GM18502 (cell line): Measurements from ENCODE around the gene C1GALT1C1L.
"Not testable (repeated sequence)": the region's sequence is repeated elsewhere in the genome, so short reads cannot be mapped to it uniquely, and the experiment has no call there.

Experiments
- ATAC-seq: cut with Tn5 transposase; IDR thresholded peaks from one replicate; pipeline ENCODE4 v1.9.1; 2021; ENCODE audit warnings: mild to moderate bottlenecking; ENCODE audit not compliant: unreplicated experiment, poor library complexity

Gene C1GALT1C1L

DNA sequence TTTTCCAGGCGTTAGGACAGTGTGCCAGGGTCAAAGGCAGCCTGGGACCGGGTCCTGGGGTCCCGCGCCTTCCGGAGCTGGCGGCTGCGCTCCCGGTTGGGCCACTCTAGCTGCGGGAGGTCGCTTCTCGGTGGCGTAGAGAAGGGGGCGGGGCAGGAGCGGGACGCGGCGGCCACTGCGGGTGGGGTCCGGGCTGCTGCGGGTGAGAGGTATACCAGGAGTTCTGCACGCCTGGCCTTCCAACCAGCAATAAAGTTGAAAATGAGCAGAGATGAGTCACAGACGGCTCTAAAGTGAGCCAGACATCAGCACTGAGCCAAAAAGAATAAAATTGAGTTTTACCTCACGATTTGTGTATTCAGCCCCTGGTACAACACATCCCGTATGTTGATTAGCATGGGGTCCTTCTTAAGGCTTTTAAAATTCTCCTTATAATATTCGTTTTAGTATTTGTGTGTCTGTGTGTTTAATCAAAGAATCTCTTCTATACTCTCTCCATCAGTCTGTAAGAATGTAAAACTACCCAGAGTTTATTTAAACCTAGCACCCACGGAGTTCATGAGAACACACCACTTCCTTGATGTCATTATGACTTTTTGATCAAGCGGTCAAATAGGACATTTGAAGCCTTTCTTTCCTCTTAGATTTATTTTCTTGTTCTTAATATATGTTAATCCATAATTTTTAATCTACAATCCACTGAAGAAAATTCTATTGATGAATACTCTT, at the start of gene C1GALT1C1L:
C1GALT1C1L (minus strand) TSS at position 108 of the 729 bp plus-strand sequence; CDS start at position 1, 107 bp downstream.
- ATAC-seq: no peak

DNA sequence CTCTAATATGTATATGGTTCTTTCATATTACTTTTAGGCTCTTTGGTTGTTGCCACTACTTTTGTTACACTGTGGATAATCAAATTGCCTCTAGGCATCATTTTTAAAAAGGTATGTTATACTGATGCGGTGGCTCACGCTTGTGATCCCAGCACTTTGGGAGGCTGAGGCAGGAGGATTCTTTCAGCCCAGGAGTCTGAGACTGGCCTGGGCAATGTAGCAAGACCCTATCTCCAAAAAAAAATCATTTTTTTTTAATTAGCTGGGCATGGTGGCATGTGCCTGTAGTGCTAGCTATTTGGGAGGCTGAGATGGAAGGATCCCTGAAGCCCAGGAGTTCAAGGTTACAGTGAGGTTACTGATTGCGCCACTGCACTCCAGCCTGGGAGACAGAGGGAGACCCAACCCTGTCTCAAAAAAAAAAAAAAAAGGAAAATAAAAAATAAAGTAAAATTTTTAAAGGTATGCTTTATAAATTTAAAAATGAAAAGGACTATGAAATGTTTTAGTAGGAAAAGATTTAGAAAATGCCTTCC, 49.5 kb upstream of the C1GALT1C1L start:
- no peak for ATAC-seq

DNA sequence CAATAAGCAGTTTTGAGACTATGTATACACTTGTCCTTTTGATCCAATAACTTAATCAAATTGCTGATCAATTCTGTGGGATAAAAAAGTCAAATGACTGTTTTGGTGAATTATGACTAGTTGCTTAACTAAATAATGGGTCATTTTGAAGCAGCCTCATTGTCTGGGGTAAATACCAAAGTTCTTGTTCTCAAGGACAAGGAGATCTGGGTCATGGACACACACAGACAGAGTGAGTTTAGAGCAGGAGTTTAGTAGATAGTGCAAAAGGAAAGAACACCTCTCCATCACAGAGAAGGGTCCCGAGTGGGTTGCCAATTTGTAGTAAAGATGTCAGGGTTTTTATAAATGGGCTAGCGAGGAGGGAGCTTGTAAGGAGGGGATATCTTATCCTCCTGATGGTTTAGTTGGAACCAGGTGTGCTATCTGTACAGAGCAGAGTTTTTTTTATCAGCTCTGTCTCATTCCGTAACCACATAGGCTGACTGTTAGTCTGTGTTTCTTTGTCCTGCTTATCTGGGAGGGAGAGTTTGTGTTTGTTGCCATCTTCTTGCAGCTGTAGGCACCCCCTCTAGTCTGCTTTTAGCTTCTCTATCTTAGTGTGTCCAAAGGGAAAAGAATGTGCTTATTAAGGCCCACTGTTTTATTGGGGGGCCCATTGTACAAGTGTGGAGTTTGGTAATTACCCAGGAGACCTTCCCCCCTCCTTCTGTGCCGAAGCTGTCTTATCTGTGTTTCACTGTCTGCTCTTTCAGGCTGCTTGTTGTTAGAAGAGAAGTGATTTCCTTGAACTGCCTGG, 48.7 kb upstream of the C1GALT1C1L start:
- no peak for ATAC-seq

DNA sequence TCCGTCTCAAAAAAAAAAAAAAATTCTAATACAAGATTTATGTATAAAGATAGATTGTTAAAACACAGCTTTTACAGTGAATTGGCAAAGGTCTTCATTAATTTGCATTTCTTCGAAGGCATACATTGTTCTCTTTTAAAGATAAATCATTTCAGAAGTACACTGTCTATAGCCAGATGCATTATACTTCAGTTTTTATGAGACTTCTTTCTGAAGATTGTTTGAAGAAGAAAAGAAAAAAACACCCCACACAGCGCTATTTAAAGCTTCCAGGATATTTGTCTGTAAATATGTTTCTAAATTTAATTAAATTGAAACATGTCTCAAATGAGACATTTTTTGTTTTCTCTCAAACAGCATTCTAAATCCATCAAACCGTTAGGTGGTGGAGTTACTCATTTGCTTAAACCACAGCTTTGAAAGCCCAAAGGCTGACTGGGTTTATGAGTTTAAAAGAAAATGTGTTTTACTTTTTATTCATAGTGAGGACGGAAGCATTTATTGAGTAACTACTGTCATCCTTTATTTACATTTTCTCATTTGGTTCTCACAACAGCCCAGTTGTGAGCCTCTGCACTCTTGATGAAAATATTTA, 42.4 kb upstream of the C1GALT1C1L start:
- no peak for ATAC-seq

DNA sequence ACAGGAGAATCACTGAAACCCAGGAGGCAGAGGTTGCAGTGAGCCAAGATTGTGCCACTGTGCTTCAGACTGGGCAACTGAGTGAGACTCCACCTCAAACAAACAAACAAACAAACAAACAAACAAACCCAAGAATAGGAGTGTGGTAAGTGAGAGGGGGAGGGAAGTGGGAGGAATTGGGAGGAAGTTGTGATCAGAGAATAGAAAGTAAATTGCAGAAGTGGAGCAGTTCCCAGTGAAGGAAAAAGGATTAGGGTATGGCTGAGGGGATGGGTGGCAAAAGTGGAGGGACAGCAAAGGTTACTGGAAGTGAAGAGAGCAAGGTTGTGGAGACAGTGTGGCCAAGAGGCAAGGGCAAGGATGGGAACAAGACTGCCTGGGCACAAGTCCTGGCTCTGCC, 41.1 kb upstream of the C1GALT1C1L start:
- ATAC-seq: no peak

DNA sequence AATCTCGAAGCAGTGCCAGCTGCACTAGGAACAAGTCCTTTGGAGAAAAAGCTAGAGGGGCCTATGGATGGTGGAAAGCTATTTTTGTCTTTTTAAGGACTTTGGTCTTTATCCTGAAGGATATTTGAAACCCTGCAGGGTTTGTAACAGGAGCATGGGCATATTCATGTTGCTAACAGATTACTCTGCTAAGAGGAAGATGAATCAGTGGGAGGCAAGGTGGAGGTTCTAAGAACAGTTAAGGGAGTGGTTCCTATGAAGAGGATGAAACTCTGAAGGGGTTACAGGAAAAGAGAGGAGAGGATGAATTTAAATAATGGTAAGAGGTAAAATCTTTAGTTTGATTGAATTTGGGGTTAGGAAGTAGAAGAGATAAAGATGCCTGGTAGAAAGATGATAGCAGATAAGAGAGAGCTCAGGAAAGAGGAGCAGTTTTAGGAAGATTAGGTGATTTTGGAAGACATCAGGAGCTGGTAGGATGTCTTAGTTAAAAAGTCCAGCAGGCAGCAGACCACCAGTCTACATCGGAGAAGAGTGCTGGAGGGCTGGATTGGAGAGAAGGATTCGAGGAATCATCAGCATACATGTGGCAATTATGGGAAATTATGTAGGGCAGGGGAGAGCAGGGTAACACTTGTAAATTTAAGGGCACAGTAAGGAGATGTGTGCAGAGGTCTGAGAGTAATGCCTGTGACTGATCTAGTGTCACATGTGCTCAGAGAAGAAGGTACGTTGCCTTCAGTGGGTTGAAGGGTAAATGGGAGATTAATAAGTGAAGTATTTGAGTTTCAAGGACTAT, 39.3 kb upstream of the C1GALT1C1L start:
- ATAC-seq: no peak

DNA sequence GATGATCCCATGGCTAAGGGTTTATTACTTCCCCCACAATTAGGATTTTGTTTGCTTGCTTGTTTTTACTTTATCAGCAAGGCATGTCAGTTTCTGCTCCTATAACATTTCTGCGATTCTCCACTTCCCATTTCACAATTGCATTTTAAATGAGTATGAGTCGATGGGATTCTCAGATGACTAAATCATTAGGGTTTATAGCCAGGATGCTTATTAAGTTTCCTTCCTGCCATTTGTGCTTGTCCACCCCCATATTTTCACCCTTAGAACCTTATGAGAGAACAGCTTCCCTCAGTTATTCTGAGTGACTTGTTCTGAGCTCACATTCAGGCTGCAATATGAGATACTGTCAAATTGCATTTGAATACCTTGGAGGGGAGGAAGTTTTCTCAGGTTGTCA, 37.9 kb upstream of the C1GALT1C1L start:
- no peak for ATAC-seq

DNA sequence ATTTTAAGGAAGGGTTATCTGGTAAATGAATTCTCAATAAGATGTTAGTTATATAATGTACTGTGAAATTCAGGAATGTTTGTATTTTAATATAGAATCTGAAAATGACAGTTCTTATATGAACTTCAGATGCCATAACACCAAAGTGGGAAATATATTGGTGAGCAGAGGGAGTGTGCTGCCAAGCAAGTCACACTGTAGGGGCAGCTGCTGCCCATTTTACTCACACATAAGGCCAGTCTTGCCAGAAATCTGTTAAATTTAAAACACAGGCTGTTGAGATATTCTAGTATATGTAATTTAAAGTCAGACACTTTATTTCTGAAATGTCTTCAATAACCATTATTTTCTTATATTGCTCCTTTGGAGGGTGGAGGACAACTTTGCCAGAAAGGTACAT, 34.6 kb upstream of the C1GALT1C1L start:
- ATAC-seq: no peak

DNA sequence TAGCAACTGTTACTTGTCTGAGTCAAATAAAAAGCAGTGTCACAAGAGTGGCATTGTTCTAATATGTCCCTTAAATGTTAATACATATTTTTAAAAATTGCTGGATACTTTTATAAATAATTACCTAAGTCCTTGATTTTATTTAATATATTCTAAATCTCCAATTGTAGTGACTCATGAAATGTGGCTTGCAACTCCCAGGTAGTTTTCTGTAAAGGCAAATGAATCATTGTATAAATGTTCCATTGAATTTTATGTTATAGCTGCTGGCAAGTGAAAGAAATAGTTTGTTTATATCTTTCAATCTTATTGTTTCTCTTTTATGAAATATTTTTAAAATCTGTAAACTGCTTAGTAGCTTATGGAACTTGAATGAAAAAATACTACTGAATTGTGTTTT, 32.7 kb upstream of the C1GALT1C1L start:
- no peak for ATAC-seq

DNA sequence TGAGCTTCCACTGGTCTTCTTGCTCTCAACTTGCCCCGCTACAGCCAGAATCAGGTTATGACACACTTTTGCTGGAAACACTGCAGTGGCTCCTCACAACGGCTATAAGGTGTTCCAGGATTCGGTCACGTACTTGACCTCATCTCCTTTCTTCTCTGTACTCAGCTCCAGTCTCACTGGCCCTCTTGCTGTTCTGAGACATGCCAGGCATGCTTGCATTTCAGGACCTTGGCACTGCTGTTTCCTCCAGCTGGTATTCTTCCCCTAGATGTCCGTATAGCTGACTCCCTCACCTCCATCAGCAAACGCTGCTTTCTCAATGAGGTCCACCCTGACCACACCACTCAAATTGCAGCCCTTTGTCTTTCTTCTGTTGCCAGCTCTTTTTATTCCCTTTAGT, 31.9 kb upstream of the C1GALT1C1L start:
- ATAC-seq: no peak

DNA sequence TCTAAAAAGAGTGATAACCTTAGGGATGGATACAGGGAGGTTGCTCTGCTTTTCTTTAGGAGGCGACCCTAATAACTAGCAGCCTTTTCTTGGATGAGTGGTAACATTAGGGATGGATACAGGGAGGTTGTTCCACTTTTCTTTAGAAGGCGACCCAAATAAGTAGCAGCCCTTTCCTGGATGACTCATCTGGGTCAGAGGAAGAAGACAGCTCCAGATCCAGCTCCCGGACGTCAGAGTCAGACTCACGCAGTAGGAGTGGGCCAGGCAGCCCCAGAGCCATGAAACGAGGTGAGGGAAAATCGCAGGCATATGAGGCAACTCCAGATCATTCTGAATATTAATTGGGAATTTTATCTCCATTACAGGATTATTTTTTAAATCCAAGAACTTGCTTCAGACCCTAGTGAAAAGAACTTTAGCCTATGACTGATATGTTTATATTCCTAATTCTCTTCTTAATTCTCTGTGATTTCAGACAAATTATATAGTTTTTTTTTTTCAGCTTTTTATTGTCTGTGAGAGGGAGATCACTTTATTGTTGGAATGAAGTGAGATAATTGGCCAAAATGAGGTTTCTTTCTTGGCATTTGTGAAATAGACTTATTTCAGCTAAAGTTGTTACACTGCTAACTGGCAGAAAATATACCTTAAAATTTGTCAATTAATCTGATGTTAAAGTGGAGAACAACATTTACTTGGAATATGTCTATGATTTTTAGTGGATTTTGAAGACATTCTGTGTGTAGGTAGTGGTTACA, 31.2 kb upstream of the C1GALT1C1L start:
- no peak for ATAC-seq

DNA sequence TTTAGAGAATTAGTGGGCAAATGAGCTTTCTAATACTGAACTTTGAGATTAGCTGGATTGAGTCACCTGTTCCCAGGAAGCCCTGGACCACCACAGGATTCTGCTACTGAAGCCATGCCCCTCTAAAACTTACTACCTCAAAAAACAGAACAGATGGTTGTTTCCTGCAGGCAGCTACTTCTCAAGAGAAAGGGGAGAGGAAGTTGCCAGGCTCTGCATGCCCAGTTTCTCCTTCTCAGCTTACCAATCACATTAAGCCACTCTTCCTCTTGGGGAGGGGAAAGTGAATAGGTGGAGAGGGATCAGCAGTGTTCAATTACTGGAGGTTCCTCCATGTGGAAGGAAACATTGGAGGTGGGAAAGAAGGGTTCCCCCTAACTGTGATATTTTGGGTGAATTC, 24.9 kb upstream of the C1GALT1C1L start:
- no peak for ATAC-seq

DNA sequence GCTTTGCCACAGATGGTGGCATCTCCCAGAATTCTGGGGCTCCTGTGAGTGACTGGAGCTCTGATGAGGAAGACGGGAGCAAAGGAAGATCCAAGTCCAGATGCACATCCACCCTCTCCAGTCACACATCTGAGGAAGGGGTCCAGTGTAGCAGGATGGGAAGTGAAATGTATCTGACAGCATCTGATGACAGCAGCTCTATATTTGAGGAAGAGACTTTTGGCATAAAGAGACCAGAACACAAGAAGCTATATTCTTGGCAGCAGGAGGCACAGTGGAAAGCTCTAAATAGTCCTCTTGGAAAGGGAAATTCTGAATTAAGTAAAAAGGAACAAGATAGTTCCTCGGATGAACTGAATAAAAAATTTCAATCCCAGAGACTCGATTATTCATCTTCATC, 23.5 kb upstream of the C1GALT1C1L start:
- no peak for ATAC-seq

DNA sequence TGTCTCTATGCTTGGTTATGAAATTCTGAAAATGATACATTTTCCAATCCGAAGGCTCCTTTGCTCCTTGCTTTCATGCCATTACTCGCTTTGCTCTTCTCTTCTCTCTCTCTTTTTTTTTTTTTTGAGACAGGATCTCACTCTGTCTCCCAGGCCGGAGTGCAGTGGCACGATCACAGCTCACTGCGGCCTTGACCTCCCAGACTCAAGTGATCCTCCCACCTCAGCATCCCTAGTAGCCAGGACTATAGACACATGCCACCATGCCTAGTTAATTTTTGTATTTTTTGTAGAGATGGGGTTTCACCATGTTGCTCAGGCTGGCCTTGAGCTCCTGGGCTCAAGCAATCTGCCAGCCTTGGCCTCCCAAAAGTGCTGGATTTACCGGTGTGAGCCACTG, 21.9 kb upstream of the C1GALT1C1L start:
- not testable (repeated sequence) for ATAC-seq

DNA sequence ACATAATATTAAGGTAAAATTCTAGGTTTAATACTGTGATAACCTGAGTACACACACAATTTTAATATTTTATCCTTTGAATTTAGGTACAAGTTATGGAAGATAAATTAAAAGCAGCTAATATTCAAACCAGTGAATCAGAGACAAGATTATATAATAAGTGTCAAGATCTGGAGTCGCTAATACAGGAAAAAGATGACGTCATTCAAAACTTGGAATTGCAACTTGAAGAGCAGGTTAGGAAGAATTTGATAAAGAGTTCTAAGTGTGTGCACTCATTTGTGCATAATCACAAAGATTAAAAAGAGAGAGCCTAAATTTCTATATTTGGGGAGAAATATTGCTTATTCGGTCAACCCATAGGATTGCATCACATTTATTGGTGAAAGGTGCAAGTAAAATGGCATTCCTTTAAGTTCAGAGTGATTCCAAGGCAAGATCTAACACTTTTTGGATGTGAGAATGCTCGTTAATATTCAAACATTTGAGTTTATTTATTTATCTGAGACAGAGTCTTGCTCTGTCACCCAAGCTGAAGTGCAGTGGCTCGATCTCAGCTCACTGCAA, 16.3 kb upstream of the C1GALT1C1L start:
- no peak for ATAC-seq

DNA sequence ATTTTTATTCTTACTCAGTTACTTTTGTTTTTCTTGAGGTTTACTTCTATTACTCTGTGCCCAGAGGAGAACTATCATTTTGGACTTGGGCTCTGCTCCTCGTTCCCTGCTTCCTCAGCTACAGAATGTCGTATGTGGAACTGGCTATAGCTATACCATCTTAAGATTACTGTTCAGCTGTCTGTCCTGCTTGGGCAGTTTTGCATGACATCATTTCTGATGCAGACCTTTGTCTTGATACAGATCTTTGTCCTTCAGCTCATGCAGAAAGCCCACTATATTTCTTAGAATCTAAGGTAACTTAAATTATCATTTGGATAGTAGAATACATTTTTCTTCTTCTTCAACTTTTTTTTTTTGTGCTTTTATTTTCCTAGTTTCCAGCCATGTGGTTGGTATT, 13.8 kb upstream of the C1GALT1C1L start:
- no peak for ATAC-seq

DNA sequence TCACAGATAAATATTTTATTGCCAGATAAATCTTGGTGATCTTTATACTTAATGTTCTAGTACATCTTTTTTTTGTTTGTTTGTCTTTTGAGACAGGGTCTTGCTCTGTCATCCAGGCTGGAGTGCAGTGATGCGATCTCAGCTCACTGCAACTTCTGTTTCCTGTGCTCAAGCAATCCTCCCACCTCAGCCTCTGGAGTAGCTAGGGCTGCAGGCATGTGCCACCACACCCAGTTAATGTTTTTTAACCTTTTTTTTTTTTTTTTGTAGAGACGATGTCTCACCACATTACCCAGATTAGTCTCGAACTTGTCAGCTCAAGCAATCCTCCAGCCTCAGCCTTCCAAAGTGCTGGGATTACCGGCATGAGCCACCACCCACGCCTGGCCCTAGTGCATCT, 9.1 kb upstream of the C1GALT1C1L start:
- ATAC-seq: no peak

DNA sequence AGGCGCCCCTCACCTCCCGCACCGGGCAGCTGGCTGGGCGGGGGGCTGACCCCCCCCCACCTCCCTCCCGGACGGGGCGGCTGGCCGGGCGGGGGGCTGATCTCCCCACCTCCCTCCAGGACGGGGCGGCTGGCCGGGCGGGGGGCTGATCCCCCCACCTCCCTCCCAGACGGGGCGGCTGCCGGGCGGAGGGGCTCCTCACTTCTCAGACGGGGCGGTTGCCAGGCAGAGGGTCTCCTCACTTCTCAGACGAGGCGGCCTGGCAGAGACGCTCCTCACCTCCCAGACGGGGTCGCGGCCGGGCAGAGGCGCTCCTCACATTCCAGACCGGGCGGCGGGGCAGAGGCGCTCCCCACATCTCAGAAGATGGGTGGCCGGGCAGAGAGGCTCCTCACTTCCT, 1.6 kb upstream of the C1GALT1C1L start:
- ATAC-seq: not testable (repeated sequence)

DNA sequence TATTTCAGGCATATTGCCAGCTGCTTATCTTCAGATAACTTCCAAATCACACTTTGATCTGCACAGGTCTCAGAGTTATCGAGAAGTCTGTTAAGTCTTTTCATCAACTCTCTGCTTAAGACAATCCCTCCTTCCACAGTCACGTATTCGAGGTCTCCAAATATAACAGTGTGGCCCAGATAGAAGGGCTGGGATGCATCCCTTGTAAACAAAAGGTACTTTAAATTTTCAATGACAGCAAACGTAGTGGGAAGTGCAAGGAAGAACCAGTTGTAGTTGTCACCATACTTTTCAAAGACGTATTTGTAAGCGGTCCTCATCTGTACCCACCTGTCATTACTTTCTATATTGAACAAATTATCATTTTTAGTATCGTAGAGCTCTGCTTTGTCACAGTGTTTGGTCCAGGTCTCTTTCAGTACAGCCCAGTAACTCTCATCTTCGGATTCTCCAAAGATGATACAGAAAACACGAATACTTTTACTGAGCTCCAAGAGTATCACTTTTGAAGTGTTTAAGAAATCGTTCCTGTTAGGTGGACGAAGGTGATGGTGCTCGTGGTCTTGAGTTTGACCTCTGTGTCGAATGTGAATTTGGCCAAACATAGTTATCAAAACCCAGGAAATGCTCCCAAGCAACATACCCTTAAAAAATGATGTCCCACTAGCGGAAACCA, 445 bp downstream of the C1GALT1C1L start:
- ATAC-seq: no peak
